ENCODE measurements around the gene JARID2.

The JARID2 gene

DNA sequence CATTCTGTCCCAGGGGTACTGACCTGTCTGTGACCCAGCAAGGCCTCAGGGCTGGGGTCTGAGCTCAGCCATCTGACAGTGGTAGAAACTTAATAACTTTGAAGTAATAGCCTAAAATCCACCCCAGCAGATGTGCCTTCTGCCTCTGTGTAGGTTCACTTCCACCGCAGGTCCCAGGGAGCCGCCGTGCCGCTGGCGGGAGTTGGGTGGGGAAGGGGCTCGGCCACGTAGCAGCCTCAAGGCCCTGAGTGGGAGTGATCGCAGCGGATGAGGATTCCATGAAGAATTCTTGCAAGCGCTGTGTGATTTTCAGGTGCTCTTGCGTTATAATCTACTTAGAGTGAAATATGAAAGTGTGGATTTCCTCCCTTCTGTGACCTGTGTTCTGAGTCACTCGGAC lies 253.3 kb downstream of the JARID2 start:
- no peak for TF ChIP-seq POU2F2 (IDR thresholded peaks at IDR 0.05; ENCODE audit: low read depth, low read length)
- no peak for TF ChIP-seq PAX5 (IDR thresholded peaks at IDR 0.05; ENCODE audit: insufficient read depth, low read length, severe bottlenecking)
- TF ChIP-seq POLR2A (IDR thresholded peaks at IDR 0.05; ENCODE audit: low read depth, low read length): no peak
- TF ChIP-seq SPI1 (IDR thresholded peaks at IDR 0.05; ENCODE audit: low read depth, low read length): no peak
- FAIRE-seq: no peak
- DNase-seq (ENCODE audit: insufficient read length, low spot score): no peak

DNA sequence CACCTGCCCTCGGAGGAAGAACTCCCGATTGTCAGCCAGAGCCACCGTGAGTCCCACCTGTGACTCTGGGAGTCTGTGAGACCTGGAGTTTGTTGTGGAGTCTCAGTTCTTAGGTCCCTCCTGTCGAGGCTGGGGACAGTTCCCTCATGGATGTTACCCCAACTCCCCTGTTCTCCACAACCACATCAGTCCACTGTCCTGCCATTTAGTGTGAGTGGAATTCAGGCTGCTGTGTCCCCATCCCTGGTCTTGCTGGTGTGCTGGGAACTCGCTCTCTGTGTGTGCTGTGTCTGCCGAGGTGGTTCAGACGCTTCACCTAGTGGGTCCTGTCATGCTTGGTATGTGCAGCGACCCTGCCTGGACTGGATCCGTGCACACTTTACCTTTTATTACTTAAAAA lies 253.7 kb downstream of the JARID2 start:
- FAIRE-seq: no peak
- no peak for DNase-seq (ENCODE audit: insufficient read length, low spot score)
- TF ChIP-seq POLR2AphosphoS5 (IDR thresholded peaks at IDR 0.05; ENCODE audit: low read depth, low read length) (0 out of 2 replicates have a peak, but pooled peaks have one; percentile 18), TAF1 (IDR thresholded peaks at IDR 0.05; ENCODE audit: low read depth, low read length) (no peak)

- no peak for DNase-seq (ENCODE audit: insufficient read length, low spot score)
- no peak for TF ChIP-seq SPI1 (IDR thresholded peaks at IDR 0.05; ENCODE audit: low read depth, low read length)
- no peak for FAIRE-seq
These were observed 254.3 kb downstream of the JARID2 start for GRCh38 chr6:15500078-15500740.

DNA sequence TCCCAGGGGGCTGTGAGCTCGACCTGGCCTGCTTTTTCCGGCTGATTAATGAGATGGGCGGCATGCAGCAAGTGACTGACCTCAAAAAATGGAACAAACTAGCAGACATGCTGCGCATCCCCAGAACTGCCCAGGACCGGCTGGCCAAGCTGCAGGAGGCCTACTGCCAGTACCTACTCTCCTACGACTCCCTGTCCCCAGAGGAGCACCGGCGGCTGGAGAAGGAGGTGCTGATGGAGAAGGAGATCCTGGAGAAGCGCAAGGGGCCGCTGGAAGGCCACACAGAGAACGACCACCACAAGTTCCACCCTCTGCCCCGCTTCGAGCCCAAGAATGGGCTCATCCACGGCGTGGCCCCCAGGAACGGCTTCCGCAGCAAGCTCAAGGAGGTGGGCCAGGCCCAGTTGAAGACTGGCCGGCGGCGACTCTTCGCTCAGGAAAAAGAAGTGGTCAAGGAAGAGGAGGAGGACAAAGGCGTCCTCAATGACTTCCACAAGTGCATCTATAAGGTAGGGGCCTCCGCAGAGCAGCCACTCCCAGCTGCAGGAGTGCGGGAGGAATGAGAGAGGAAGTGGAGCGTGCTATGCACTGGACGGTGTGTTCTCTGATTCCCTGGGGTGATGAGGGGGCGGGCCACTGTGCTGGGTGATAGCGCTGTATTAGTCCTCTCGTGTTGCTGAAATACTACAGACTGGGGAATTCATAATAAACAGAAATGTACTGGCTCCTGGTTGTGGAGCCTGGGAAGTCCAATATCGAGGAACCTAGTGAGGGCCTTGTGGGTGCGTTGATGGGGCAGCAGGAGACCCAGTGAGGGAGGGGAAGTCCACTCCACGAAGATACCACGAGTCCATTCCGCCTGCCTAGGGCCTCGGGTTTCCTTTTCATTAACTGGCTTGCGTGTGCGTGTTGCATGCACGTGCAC lies 255.3 kb downstream of the JARID2 start:
- DNase-seq (ENCODE audit: insufficient read length, low spot score): no peak
- no peak for TF ChIP-seq PAX5 (IDR thresholded peaks at IDR 0.05; ENCODE audit: insufficient read depth, low read length, severe bottlenecking)
- TF ChIP-seq TAF1 (IDR thresholded peaks at IDR 0.05; ENCODE audit: low read depth, low read length): no peak
- no peak for TF ChIP-seq POU2F2 (IDR thresholded peaks at IDR 0.05; ENCODE audit: low read depth, low read length)
- TF ChIP-seq POLR2AphosphoS5 (IDR thresholded peaks at IDR 0.05; ENCODE audit: low read depth, low read length): no peak
- TF ChIP-seq SPI1 (IDR thresholded peaks at IDR 0.05; ENCODE audit: low read depth, low read length): no peak
- no peak for TF ChIP-seq POLR2A (IDR thresholded peaks at IDR 0.05; ENCODE audit: low read depth, low read length)
- FAIRE-seq: no peak

GRCh38 chr6:15501826-15502445 lies 256.1 kb downstream of the JARID2 start:
- FAIRE-seq (no peak), DNase-seq (ENCODE audit: insufficient read length, low spot score) (no peak)
- TF ChIP-seq PAX5 (IDR thresholded peaks at IDR 0.05; ENCODE audit: insufficient read depth, low read length, severe bottlenecking) (no peak), POU2F2 (IDR thresholded peaks at IDR 0.05; ENCODE audit: low read depth, low read length) (no peak), POLR2A (IDR thresholded peaks at IDR 0.05; ENCODE audit: low read depth, low read length) (no peak), POLR2AphosphoS5 (IDR thresholded peaks at IDR 0.05; ENCODE audit: low read depth, low read length) (no peak), TAF1 (IDR thresholded peaks at IDR 0.05; ENCODE audit: low read depth, low read length) (no peak), SPI1 (IDR thresholded peaks at IDR 0.05; ENCODE audit: low read depth, low read length) (no peak)

DNA sequence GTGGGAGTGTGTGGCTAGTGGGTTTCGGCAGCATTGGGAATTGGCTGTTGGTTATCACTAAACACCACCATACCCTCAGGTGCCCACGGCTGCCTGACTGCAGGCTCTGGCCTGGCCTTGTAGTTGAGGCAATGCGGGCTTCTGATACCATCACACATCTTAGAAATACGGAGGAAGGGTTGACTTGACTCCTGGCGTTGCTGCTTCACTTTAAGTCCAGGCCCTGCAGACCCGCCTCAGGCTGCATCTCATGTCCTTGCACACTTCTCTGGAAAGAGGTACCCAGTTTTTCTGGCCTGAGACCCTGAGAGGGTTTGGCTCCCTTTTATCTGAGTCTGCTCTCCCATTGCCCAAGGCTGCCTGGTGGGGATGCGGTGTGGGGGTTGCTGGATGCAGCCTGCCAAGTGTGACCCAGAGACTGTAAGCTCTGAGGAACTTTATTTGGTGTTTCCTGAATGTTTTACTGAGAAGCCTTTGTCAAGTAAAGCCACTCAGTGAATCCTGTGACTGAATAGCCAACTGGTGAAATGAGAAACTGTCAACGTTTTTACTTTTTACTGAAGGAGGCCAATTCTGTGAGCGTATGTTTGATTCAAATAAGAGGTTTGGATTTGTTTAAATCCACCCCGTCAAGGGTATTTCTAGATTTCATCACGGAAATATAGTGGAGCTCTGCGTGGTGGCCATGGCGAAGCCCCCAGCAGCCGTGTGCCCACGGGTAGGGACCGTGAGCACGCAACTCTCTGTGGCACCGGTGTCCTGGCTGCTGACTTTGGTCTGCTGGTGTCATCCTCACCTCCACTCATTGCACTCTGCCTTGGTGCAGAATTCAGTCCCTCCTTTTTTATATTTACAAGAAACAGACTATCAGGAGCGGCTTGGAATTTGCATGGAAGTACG lies 256.8 kb downstream of the JARID2 start:
- TF ChIP-seq POLR2AphosphoS5 (IDR thresholded peaks at IDR 0.05; ENCODE audit: low read depth, low read length) (no peak), TAF1 (IDR thresholded peaks at IDR 0.05; ENCODE audit: low read depth, low read length) (no peak), POLR2A (IDR thresholded peaks at IDR 0.05; ENCODE audit: low read depth, low read length) (no peak), SPI1 (IDR thresholded peaks at IDR 0.05; ENCODE audit: low read depth, low read length) (no peak), PAX5 (IDR thresholded peaks at IDR 0.05; ENCODE audit: insufficient read depth, low read length, severe bottlenecking) (no peak), POU2F2 (IDR thresholded peaks at IDR 0.05; ENCODE audit: low read depth, low read length) (no peak)
- DNase-seq (ENCODE audit: insufficient read length, low spot score) (no peak), FAIRE-seq (no peak)

DNA sequence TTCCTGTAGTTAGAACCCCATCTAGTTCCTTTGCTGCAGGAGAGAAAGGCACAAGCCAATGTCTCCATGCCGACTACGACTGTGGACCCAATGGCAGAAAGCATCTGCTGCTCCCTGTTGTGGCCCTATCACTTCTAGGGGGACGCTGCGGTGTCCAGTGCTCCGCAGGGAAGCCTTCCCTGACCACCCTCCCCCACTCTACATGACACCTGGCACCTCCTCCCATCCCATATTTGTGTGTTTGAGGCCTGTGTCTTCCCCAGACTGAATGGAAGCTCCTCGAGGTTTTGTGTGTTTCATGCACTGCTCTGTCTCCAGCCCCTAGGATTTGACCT lies 257.4 kb downstream of the JARID2 start:
- no peak for FAIRE-seq
- DNase-seq (ENCODE audit: insufficient read length, low spot score): no peak
- TF ChIP-seq TAF1 (IDR thresholded peaks at IDR 0.05; ENCODE audit: low read depth, low read length): no peak
- TF ChIP-seq POLR2AphosphoS5 (IDR thresholded peaks at IDR 0.05; ENCODE audit: low read depth, low read length): no peak

GRCh38 chr6:15504040-15504495 lies 258.2 kb downstream of the JARID2 start:
- FAIRE-seq: no peak
- no peak for TF ChIP-seq SPI1 (IDR thresholded peaks at IDR 0.05; ENCODE audit: low read depth, low read length)
- TF ChIP-seq TAF1 (IDR thresholded peaks at IDR 0.05; ENCODE audit: low read depth, low read length): no peak
- TF ChIP-seq POLR2A (IDR thresholded peaks at IDR 0.05; ENCODE audit: low read depth, low read length): no peak
- no peak for TF ChIP-seq POLR2AphosphoS5 (IDR thresholded peaks at IDR 0.05; ENCODE audit: low read depth, low read length)
- TF ChIP-seq POU2F2 (IDR thresholded peaks at IDR 0.05; ENCODE audit: low read depth, low read length): no peak
- TF ChIP-seq PAX5 (IDR thresholded peaks at IDR 0.05; ENCODE audit: insufficient read depth, low read length, severe bottlenecking): no peak

GRCh38 chr6:15504581-15505350 lies 258.9 kb downstream of the JARID2 start:
- no peak for FAIRE-seq
- no peak for DNase-seq (ENCODE audit: insufficient read length, low spot score)
- no peak for TF ChIP-seq SPI1 (IDR thresholded peaks at IDR 0.05; ENCODE audit: low read depth, low read length)
- TF ChIP-seq POU2F2 (IDR thresholded peaks at IDR 0.05; ENCODE audit: low read depth, low read length): no peak
- no peak for TF ChIP-seq PAX5 (IDR thresholded peaks at IDR 0.05; ENCODE audit: insufficient read depth, low read length, severe bottlenecking)
- TF ChIP-seq TAF1 (IDR thresholded peaks at IDR 0.05; ENCODE audit: low read depth, low read length): no peak
- no peak for TF ChIP-seq POLR2A (IDR thresholded peaks at IDR 0.05; ENCODE audit: low read depth, low read length)
- TF ChIP-seq POLR2AphosphoS5 (IDR thresholded peaks at IDR 0.05; ENCODE audit: low read depth, low read length): no peak

More at GRCh38 chr6:15504040-15504495, 258.2 kb downstream of the JARID2 start:
- no peak for DNase-seq (ENCODE audit: insufficient read length, low spot score)
